Panc1 (cell line): ENCODE results near the gene SPIB. TPM values are rescaled to one million over a fixed set of nuclear protein-coding genes. Genes with fewer than 3 reads are reported as not detected.
"Not testable (repeated sequence)": the region's sequence is repeated elsewhere in the genome, so short reads cannot be mapped to it uniquely, and the experiment has no call there.

Source experiments
- ATAC-seq: fragments of 200-7000 bp; cut with Tn5 transposase; 2 replicates; pipeline ENCODE4 v1.9.1; 2020; ENCODE audit warnings: mild to moderate bottlenecking, moderate library complexity
- BruUV-seq: library from RNA; stranded (reverse); fragments of 400-500 nt; replicated peaks from 2 replicates; lab custom pipeline; 2021; lab: Mats Ljungman, UMichigan
- CTCF ChIA-PET: fragments of 300-600 bp; sonication (Branson Sonifier 250); formaldehyde crosslinking; loops from one replicate; lab custom pipeline; 2022; ENCODE audit warnings: antibody characterized with exemption; lab: Charles Lee
- POLR2A ChIA-PET: fragments of 300-600 bp; sonication (Branson Sonifier 250); formaldehyde crosslinking; loops from one replicate; lab custom pipeline; 2022; ENCODE audit warnings: antibody characterized with exemption; lab: Charles Lee
- DNase-seq: peaks from one replicate; pipeline ENCODE4 v3.0.0-alpha.2; 2010; ENCODE audit warnings: low read depth, low spot score
- H3K27ac ChIP-seq: 2 replicates; pipeline ENCODE4 v1.5.1; 2011; ENCODE audit warnings: mild to moderate bottlenecking, low read length, inconsistent platforms
- H3K27me3 ChIP-seq: fragments of 200-500 bp; sonication (Bioruptor generic); 2 replicates; pipeline ENCODE4 v1.6.0; 2014; ENCODE audit warnings: low read length, inconsistent platforms; ENCODE audit not compliant: control insufficient read depth, insufficient read depth
- H3K36me3 ChIP-seq: fragments of 200-500 bp; sonication (Bioruptor generic); 2 replicates; pipeline ENCODE4 v1.5.1; 2014; ENCODE audit warnings: inconsistent platforms, mild to moderate bottlenecking, low read length, moderate library complexity; ENCODE audit not compliant: control insufficient read depth, insufficient read depth
- H3K4me1 ChIP-seq: 2 replicates; pipeline ENCODE4 v1.5.1; 2011; ENCODE audit warnings: inconsistent platforms, mild to moderate bottlenecking, low read length, moderate library complexity; ENCODE audit not compliant: control insufficient read depth, insufficient read depth
- H3K4me3 ChIP-seq, 2 experiments: 2 replicates each; pipeline ENCODE4 v1.5.1; 2011 to 2012; ENCODE audit warnings: low read depth in 2 of 2, low read length in 2 of 2, mild to moderate bottlenecking in 2 of 2, inconsistent platforms in 1 of 2, moderate library complexity in 1 of 2
- H3K9me3 ChIP-seq: fragments of 200-500 bp; sonication (Bioruptor generic); 2 replicates; pipeline ENCODE4 v1.5.1; 2014; ENCODE audit warnings: low read depth, mild to moderate bottlenecking, inconsistent platforms, low read length, moderate library complexity; ENCODE audit not compliant: control insufficient read depth, insufficient read depth
- CTCF ChIP-seq: fragments of 450-650 bp; IDR thresholded peaks from 2 replicates; pipeline ENCODE4 v1.5.1; 2017; ENCODE audit warnings: mild to moderate bottlenecking
- POLR2AphosphoS5 ChIP-seq: IDR thresholded peaks from 2 replicates; pipeline ENCODE4 v1.6.1; 2012; ENCODE audit warnings: mild to moderate bottlenecking, low read depth, low read length, moderate library complexity
- SIN3A ChIP-seq: IDR thresholded peaks from 2 replicates; pipeline ENCODE4 v1.6.1; 2012; ENCODE audit warnings: low read depth, mild to moderate bottlenecking, low read length, moderate library complexity, borderline replicate concordance; ENCODE audit not compliant: insufficient read depth
- TCF7L2 ChIP-seq: IDR thresholded peaks from 2 replicates; pipeline ENCODE4 v1.6.1; 2011; ENCODE audit warnings: mild to moderate bottlenecking, low read depth, low read length, inconsistent platforms
- in situ Hi-C: cut with HindIII; loops from 2 replicates; pipeline ENCODE4 v1.10.0; 2016; ENCODE audit warnings: low sequenced_read_pairs, low pct_unique_long_range_greater_than_20kb
- intact Hi-C: fragments of 100-400 bp; cut with micrococcal nuclease; formaldehyde crosslinking; loops from one replicate; pipeline ENCODE4 v1.10.0; 2022; ENCODE audit not compliant: unreplicated experiment
- total RNA-seq: library from RNA; stranded (reverse); gene quantifications from one replicate; pipeline ENCODE4 v1.2.1, GENCODE V29; 2021; ENCODE audit not compliant: unreplicated experiment
- TF ChIP-seq, protein P1 (sequence below), 2 experiments: IDR thresholded peaks; 2 replicates each; pipeline ENCODE4 v1.6.1; 2011 to 2012; ENCODE audit warnings: low read depth in 2 of 2, control low read depth in 1 of 2, low read length in 1 of 2, mild to moderate bottlenecking in 1 of 2, moderate library complexity in 1 of 2; ENCODE audit not compliant: insufficient read depth in 1 of 2

Gene SPIB
- total RNA-seq, 1 experiment from 2014 or later, result not detected

DNA sequence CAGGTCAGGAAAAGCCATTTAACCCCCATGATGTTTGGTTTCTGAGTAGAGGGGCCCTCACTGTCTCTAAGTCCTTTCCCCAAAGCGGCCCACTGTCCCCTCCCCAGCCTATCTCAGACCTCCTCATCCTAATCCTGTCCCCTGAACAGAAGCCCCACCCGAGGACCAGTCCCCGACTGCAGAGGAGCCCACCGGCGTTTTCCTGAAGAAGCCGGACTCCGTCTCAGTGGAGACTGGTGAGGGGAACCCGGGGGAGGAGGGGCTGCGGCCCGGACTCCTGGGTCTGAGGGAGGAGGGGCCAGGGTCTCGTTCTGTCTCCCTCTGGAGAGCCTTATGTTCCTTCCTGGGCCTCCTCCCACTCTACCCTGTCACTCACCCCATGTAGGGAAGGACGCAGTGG is 16.9 kb downstream of the SPIB start:
- no peak for ATAC-seq
- no peak overlapping the region for H3K27ac ChIP-seq
- TF ChIP-seq SIN3A (no peak), POLR2AphosphoS5 (no peak), TCF7L2 (no peak), CTCF (no peak)
- TF ChIP-seq, protein P1, sequence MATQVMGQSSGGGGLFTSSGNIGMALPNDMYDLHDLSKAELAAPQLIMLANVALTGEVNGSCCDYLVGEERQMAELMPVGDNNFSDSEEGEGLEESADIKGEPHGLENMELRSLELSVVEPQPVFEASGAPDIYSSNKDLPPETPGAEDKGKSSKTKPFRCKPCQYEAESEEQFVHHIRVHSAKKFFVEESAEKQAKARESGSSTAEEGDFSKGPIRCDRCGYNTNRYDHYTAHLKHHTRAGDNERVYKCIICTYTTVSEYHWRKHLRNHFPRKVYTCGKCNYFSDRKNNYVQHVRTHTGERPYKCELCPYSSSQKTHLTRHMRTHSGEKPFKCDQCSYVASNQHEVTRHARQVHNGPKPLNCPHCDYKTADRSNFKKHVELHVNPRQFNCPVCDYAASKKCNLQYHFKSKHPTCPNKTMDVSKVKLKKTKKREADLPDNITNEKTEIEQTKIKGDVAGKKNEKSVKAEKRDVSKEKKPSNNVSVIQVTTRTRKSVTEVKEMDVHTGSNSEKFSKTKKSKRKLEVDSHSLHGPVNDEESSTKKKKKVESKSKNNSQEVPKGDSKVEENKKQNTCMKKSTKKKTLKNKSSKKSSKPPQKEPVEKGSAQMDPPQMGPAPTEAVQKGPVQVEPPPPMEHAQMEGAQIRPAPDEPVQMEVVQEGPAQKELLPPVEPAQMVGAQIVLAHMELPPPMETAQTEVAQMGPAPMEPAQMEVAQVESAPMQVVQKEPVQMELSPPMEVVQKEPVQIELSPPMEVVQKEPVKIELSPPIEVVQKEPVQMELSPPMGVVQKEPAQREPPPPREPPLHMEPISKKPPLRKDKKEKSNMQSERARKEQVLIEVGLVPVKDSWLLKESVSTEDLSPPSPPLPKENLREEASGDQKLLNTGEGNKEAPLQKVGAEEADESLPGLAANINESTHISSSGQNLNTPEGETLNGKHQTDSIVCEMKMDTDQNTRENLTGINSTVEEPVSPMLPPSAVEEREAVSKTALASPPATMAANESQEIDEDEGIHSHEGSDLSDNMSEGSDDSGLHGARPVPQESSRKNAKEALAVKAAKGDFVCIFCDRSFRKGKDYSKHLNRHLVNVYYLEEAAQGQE (IDR thresholded peaks at IDR 0.05; ENCODE audit: insufficient read depth in 1 of 2, low read depth in 2 of 2, low read length in 1 of 2), result no peak
- DNase-seq, result no peak
- no peaks in the 10 kb centered on the region for H3K4me1 ChIP-seq
- ChIA-PET CTCF (no interaction called here), POLR2A (no interaction called here)
- no peaks in the 10 kb centered on the region for H3K27me3 ChIP-seq
- no peak overlapping the region for H3K4me3 ChIP-seq
- BruUV-seq, result no TSS peak
- intact Hi-C loops (no loop called here), in situ Hi-C loops (no loop called here)
- no peaks in the 10 kb centered on the region for H3K36me3 ChIP-seq
- H3K9me3 ChIP-seq, result no peaks in the 10 kb centered on the region

DNA sequence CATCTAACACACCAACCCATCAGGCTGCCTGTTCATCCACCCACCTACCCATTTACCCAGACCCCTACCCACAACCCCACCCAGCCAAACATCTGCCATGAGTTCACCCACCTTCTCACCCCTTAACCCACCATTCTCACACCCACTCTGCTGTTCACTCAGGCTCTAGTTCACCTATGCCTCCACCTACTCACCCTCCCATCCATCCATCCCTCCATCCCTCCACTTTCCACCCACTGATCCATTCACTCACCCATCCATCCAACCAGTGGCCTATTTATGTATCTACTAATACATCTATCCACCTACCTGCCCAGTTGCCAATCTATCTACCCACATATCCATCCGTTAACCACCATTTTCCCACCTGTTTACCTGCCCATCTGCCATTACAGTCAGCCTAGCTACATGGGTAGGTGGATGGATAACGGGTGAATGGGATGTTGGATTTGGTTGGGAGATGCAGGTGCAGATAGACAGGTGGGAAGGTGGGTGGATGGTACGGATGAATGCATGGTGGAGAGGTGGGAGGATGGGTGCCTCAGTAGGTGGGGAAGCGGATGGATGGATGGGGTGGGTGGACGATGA is 19.2 kb downstream of the SPIB start:
- no TSS peak for BruUV-seq
- Histone ChIP-seq H3K36me3 (no peaks in the 10 kb centered on the region), H3K9me3 (no peaks in the 10 kb centered on the region), H3K27me3 (no peaks in the 10 kb centered on the region), H3K4me1 (no peaks in the 10 kb centered on the region), H3K27ac (no peak overlapping the region), H3K4me3 (no peak overlapping the region)
- no peak for DNase-seq
- ATAC-seq, result no peak
- in situ Hi-C loops (no loop called here), intact Hi-C loops (no loop called here)
- CTCF ChIA-PET, result no interaction called here
- TF ChIP-seq TCF7L2, result no peak
- no peak for TF ChIP-seq SIN3A
- TF ChIP-seq, protein P1 (IDR thresholded peaks at IDR 0.05; ENCODE audit: insufficient read depth in 1 of 2, low read depth in 2 of 2, low read length in 1 of 2), result no peak
- TF ChIP-seq POLR2AphosphoS5, result no peak
- TF ChIP-seq CTCF, result no peak
- POLR2A ChIA-PET, result no interaction called here

GRCh38 chr19:50439130-50439529 is 20.4 kb downstream of the SPIB start:
- intact Hi-C loops, H3K4me3 ChIP-seq, POLR2A ChIA-PET, H3K9me3 ChIP-seq, H3K4me1 ChIP-seq, H3K36me3 ChIP-seq, BruUV-seq, H3K27ac ChIP-seq, H3K27me3 ChIP-seq, DNase-seq, CTCF ChIA-PET, in situ Hi-C loops, ATAC-seq: not testable (repeated sequence)
